H9 (cell line): ENCODE data around the gene UBE3C. TPM values are rescaled to one million over a fixed set of nuclear protein-coding genes. Genes with fewer than 3 reads are reported as not detected.

ENCODE experiments used
- DNase-seq: peaks from one replicate; pipeline ENCODE4 v3.0.0-alpha.2; 2017
- H2AFZ ChIP-seq: one replicate; pipeline ENCODE4 v1.6.1; 2013; ENCODE audit warnings: mild to moderate bottlenecking, low read length, control low read depth, moderate library complexity
- H2AK5ac ChIP-seq: 2 replicates; pipeline ENCODE4 v1.6.1; 2013; ENCODE audit warnings: low read length, control low read depth, mixed read lengths; ENCODE audit not compliant: insufficient read length
- H2BK120ac ChIP-seq: one replicate; pipeline ENCODE4 v1.6.1; 2013; ENCODE audit warnings: low read depth, mild to moderate bottlenecking, low read length, control low read depth, inconsistent platforms; ENCODE audit not compliant: poor library complexity, severe bottlenecking
- H2BK12ac ChIP-seq: 2 replicates; pipeline ENCODE4 v1.6.1; 2013; ENCODE audit warnings: low read length, control low read depth, mixed read lengths, low read depth; ENCODE audit not compliant: insufficient read length
- H2BK15ac ChIP-seq: 2 replicates; pipeline ENCODE4 v1.6.1; 2013; ENCODE audit warnings: low read depth, low read length, control low read depth
- H2BK20ac ChIP-seq: one replicate; pipeline ENCODE4 v1.6.1; 2013; ENCODE audit warnings: low read depth, mild to moderate bottlenecking, low read length, control low read depth, inconsistent platforms; ENCODE audit not compliant: poor library complexity, severe bottlenecking
- H2BK5ac ChIP-seq: 2 replicates; pipeline ENCODE4 v1.6.1; 2013; ENCODE audit warnings: low read length, control low read depth, mixed read lengths; ENCODE audit not compliant: insufficient read length
- H3K14ac ChIP-seq: 2 replicates; pipeline ENCODE4 v1.6.1; 2013; ENCODE audit warnings: low read length, control low read depth; ENCODE audit not compliant: insufficient read depth
- H3K18ac ChIP-seq: 2 replicates; pipeline ENCODE4 v1.6.1; 2013; ENCODE audit warnings: low read depth, mild to moderate bottlenecking, mixed read lengths, low read length, control low read depth; ENCODE audit not compliant: insufficient read length
- H3K23ac ChIP-seq: 2 replicates; pipeline ENCODE4 v1.6.1; 2013; ENCODE audit warnings: low read length, control low read depth, mixed read lengths, low read depth; ENCODE audit not compliant: insufficient read length
- H3K23me2 ChIP-seq: 2 replicates; pipeline ENCODE4 v1.6.1; 2013; ENCODE audit warnings: low read depth, mild to moderate bottlenecking, mixed read lengths, low read length, control low read depth; ENCODE audit not compliant: insufficient read length, poor library complexity, severe bottlenecking
- H3K27ac ChIP-seq: 2 replicates; pipeline ENCODE4 v1.5.1; 2013; ENCODE audit warnings: low read length, control low read depth, mixed read lengths, low read depth; ENCODE audit not compliant: insufficient read length
- H3K27me3 ChIP-seq: 2 replicates; pipeline ENCODE4 v1.6.1; 2013; ENCODE audit warnings: low read length, control low read depth, inconsistent platforms; ENCODE audit not compliant: insufficient read depth
- H3K4ac ChIP-seq: 2 replicates; pipeline ENCODE4 v1.6.1; 2013; ENCODE audit warnings: low read depth, mild to moderate bottlenecking, control low read depth, inconsistent platforms, low read length, moderate library complexity
- H3K4me1 ChIP-seq: 2 replicates; pipeline ENCODE4 v1.6.1; 2013; ENCODE audit warnings: low read length, control low read depth, inconsistent platforms; ENCODE audit not compliant: insufficient read depth
- H3K4me2 ChIP-seq: 2 replicates; pipeline ENCODE4 v1.6.1; 2013; ENCODE audit warnings: low read length, control low read depth, mixed read lengths; ENCODE audit not compliant: insufficient read length, insufficient read depth
- H3K56ac ChIP-seq: 2 replicates; pipeline ENCODE4 v1.6.1; 2013; ENCODE audit warnings: low read depth, mild to moderate bottlenecking, mixed read lengths, low read length, control low read depth; ENCODE audit not compliant: insufficient read length
- H3K79me1 ChIP-seq: 2 replicates; pipeline ENCODE4 v1.6.1; 2013; ENCODE audit warnings: low read depth, mild to moderate bottlenecking, moderate library complexity, low read length, control low read depth, inconsistent platforms; ENCODE audit not compliant: insufficient read depth, poor library complexity, severe bottlenecking
- H3K79me2 ChIP-seq: 2 replicates; pipeline ENCODE4 v1.6.1; 2013; ENCODE audit warnings: low read length, control low read depth, inconsistent platforms; ENCODE audit not compliant: insufficient read depth
- H3K9ac ChIP-seq: 2 replicates; pipeline ENCODE4 v1.6.1; 2013; ENCODE audit warnings: low read length, control low read depth, mixed read lengths; ENCODE audit not compliant: insufficient read length; ENCODE audit errors: extremely low read depth
- H3K9me3 ChIP-seq: one replicate; pipeline ENCODE4 v1.6.1; 2013; ENCODE audit warnings: low read depth, low read length, inconsistent platforms; ENCODE audit not compliant: control insufficient read depth
- H3T11ph ChIP-seq: one replicate; pipeline ENCODE4 v1.6.1; 2013; ENCODE audit warnings: mild to moderate bottlenecking, low read length, control low read depth, inconsistent platforms
- H4K20me1 ChIP-seq: one replicate; pipeline ENCODE4 v1.6.1; 2013; ENCODE audit not compliant: control insufficient read depth, insufficient read length, insufficient read depth
- H4K5ac ChIP-seq: 2 replicates; pipeline ENCODE4 v1.6.1; 2013; ENCODE audit warnings: low read depth, mild to moderate bottlenecking, mixed read lengths, low read length, control low read depth; ENCODE audit not compliant: insufficient read length
- H4K8ac ChIP-seq: replicated peaks from 2 replicates; pipeline ENCODE4 v1.6.1; 2013; ENCODE audit warnings: low read length, control low read depth, mixed read lengths, low read depth; ENCODE audit not compliant: insufficient read length
- H4K91ac ChIP-seq: 2 replicates; pipeline ENCODE4 v1.6.1; 2013; ENCODE audit warnings: low read depth, mild to moderate bottlenecking, moderate library complexity, mixed read lengths, low read length, control low read depth; ENCODE audit not compliant: insufficient read length
- H3K27ac Mint-ChIP-seq, 3 experiments: 2 replicates in 2 of 3; 3 replicates in 1 of 3; pipeline ENCODE4 v1.8.0; 2020 to 2021; ENCODE audit warnings: mixed read lengths in 3 of 3, mild to moderate bottlenecking in 1 of 3, moderate library complexity in 1 of 3
- H3K27me3 Mint-ChIP-seq: 2 replicates; pipeline ENCODE4 v1.8.0; 2021; ENCODE audit warnings: low read depth, mild to moderate bottlenecking, moderate library complexity, mixed read lengths
- H3K36me3 Mint-ChIP-seq, 3 experiments: 2 replicates in 2 of 3; 3 replicates in 1 of 3; pipeline ENCODE4 v1.8.0; 2020 to 2021; ENCODE audit warnings: low read depth in 3 of 3, mixed read lengths in 3 of 3; ENCODE audit not compliant: insufficient read depth in 1 of 3
- H3K4me1 Mint-ChIP-seq, 2 experiments: 2 replicates each; pipeline ENCODE4 v1.8.0; 2020; ENCODE audit warnings: mixed read lengths in 2 of 2
- H3K4me3 Mint-ChIP-seq, 2 experiments: 2 replicates in 1 of 2; 3 replicates in 1 of 2; pipeline ENCODE4 v1.8.0; 2020 to 2021; ENCODE audit warnings: mild to moderate bottlenecking in 2 of 2, mixed read lengths in 2 of 2, moderate library complexity in 1 of 2
- H3K9me3 Mint-ChIP-seq, 2 experiments: 2 replicates in 1 of 2; 3 replicates in 1 of 2; pipeline ENCODE4 v1.8.0; 2020; ENCODE audit warnings: mild to moderate bottlenecking in 2 of 2, mixed read lengths in 2 of 2, moderate library complexity in 1 of 2
- CTCF ChIP-seq: fragments of 200-600 bp; sonication (generic); conservative IDR thresholded peaks from 3 replicates; pipeline ENCODE4 v1.8.0; 2021; ENCODE audit warnings: antibody characterized with exemption, mild to moderate bottlenecking
- WGBS: extraction: QIAGEN DNeasy Blood & Tissue Kit; methylation state at CpG from one replicate; pipeline ENCODE4 v1.1.7; 2013; ENCODE audit warnings: missing lambda C conversion rate, low lambda C conversion rate, mixed read lengths; ENCODE audit not compliant: insufficient read length; ENCODE audit errors: extremely low coverage; 5-methylcytosine and 5-hydroxymethylcytosine counted together
- total RNA-seq: library from RNA; stranded (reverse); gene quantifications from 2 replicates; pipeline ENCODE4 v1.2.1, GENCODE V29; 2021

Gene UBE3C
- total RNA-seq, 1 experiment from 2014 or later, result 63.3 TPM

DNA sequence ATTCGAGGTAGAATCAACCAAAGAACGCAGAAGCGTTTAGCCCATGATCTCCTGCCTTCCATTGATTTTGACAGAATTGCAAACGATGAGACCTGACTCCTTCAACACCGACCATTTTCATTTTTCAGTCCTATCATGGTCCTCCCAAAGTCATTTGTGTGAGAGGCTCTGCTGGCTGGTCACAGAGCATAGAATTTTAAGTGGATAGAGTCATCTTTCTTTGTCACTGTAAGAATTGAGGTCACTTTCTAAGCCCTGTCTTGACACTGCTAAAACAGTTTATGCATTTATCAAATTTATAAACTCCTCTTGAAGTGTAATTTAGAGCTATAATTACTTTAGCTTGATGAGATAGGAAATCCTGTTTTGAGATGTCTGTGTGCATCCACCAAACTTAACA lies 72.0 kb downstream of the UBE3C start:
- Histone ChIP-seq H3K27ac (no peak overlapping the region), H3K18ac (no peak overlapping the region), H3K4me1 (no peaks in the 10 kb centered on the region), H4K8ac (no peak overlapping the region), H3K23ac (no peak overlapping the region), H3K4ac (no peak overlapping the region), H2BK15ac (no peak overlapping the region), H2BK120ac (no peak overlapping the region), H3K27me3 (no peaks in the 10 kb centered on the region), H2BK12ac (no peak overlapping the region), H3K79me1 (no peaks in the 10 kb centered on the region), H2BK5ac (no peak overlapping the region), H3K23me2 (no peaks in the 10 kb centered on the region), H3K4me2 (no peak overlapping the region), H3T11ph (no peak overlapping the region), H2AFZ (no peak overlapping the region), H3K56ac (no peak overlapping the region), H3K79me2 (no peaks in the 10 kb centered on the region), H4K20me1 (no peaks in the 10 kb centered on the region), H4K91ac (no peak overlapping the region), H2AK5ac (no peak overlapping the region), H3K9ac (no peak overlapping the region), H3K9me3 (no peaks in the 10 kb centered on the region), H3K14ac (no peak overlapping the region), H4K5ac (no peak overlapping the region), H2BK20ac (no peak overlapping the region)
- no peak for DNase-seq
- H3K27ac Mint-ChIP-seq, result no peak overlapping the region
- no peaks in the 10 kb centered on the region for H3K27me3 Mint-ChIP-seq
- WGBS, result no CpG with 5 or more reads among the region's 5 CpGs
- no peaks in the 10 kb centered on the region for H3K9me3 Mint-ChIP-seq
- no peak for TF ChIP-seq CTCF
- no peak overlapping the region for H3K4me3 Mint-ChIP-seq
- H3K4me1 Mint-ChIP-seq, result no peaks in the 10 kb centered on the region; a peak in 1 of 4 replicates
- H3K36me3 Mint-ChIP-seq, result peaks cover 10 to 52% (median 18%) of the 10 kb centered on the region in 3 experiments; a peak in 5 of 7 replicates
